ENCODE results near the gene COX20.

DNA sequence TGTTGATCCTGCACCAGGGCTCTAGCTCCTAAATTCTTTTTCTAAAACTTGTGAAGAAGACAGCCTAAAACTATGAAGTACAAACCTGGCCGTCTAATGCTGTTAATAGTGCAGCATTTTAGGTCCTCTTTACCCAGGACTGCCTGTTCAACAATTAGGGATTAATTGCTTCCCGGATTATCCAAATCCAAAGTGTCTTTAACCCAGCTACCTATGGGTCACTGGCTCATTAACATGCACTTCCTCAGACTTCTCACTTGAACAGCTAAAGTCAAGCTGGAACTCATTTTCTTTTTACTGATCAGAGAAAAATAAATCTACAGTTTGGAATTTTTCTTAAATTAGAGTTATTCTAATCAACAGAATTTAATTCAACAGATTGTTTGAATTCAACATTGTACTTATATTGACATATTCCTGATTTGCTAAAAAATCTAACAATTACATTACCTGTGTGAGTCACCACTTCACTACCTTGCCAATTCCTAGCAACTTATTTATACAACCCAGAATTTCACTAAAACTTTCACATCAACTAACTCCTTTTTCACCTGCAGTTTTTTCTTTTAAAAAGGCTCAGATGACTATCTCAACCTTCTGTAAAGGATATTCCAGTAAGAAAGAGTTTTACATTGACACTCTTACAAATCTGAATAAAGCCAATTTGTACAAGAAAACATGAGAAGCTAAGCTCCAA, 25.6 kb downstream of the COX20 start:
- TF ChIP-seq, protein P1, sequence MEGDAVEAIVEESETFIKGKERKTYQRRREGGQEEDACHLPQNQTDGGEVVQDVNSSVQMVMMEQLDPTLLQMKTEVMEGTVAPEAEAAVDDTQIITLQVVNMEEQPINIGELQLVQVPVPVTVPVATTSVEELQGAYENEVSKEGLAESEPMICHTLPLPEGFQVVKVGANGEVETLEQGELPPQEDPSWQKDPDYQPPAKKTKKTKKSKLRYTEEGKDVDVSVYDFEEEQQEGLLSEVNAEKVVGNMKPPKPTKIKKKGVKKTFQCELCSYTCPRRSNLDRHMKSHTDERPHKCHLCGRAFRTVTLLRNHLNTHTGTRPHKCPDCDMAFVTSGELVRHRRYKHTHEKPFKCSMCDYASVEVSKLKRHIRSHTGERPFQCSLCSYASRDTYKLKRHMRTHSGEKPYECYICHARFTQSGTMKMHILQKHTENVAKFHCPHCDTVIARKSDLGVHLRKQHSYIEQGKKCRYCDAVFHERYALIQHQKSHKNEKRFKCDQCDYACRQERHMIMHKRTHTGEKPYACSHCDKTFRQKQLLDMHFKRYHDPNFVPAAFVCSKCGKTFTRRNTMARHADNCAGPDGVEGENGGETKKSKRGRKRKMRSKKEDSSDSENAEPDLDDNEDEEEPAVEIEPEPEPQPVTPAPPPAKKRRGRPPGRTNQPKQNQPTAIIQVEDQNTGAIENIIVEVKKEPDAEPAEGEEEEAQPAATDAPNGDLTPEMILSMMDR (conservative IDR thresholded peaks at IDR 0.05; ENCODE audit: low read depth, low read length), result no peak
- TF ChIP-seq EZH2 (IDR thresholded peaks at IDR 0.05; ENCODE audit: low read length, unreplicated experiment), result no peak

Data from PC-3 (cell line).